ENCODE data around the gene ATL2. TPM values are rescaled to one million over a fixed set of nuclear protein-coding genes. Genes with fewer than 3 reads are reported as not detected.

ATL2 gene
- total RNA-seq, 4 donors from 2014 or later, result 147 to 220 (median 187) TPM

GRCh38 chr2:38315707-38316333 is 61.3 kb downstream of the ATL2 start:
- no peak for DNase-seq (ENCODE audit: low spot score in 2 of 2)

DNA sequence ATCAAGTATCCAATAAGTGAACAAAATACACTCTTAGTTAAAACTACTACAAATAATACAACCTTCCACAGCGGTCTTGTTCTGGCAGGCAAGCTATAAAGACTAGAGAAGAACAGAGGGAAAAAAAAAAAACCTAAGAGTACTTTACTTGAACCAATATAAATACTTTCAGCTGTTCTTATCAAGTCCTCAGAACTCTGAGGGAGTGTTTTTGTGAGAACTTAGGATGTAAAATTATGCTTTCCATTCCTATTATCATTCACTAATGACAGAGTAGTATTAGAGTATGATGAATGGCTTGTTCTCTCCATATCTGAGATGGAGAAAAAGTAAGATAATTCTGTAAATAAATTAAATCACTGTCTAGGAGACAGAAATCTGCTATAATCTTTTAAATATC is 68.3 kb downstream of the ATL2 start:
- DNase-seq (ENCODE audit: low spot score in 2 of 2), result no peak
- no peak for TF ChIP-seq POLR2A (IDR thresholded peaks at IDR 0.05)
- no peak for TF ChIP-seq CTCF (IDR thresholded peaks at IDR 0.05)
- no peak overlapping the region for H3K4me3 ChIP-seq (ENCODE audit: low read depth, poor library complexity, severe bottlenecking)
- 82 to 94% methylated on average over 1 of the region's 1 CpG for WGBS, 2 donors
- intact Hi-C loops (cut with DNase I; ENCODE audit: low total_unique reads), result no loop called here

More at GRCh38 chr2:38315707-38316333, 61.3 kb downstream of the ATL2 start:
- intact Hi-C loops (cut with DNase I; ENCODE audit: low total_unique reads), result no loop called here
- TF ChIP-seq POLR2A (IDR thresholded peaks at IDR 0.05) (no peak), CTCF (IDR thresholded peaks at IDR 0.05) (no peak)
- 52 to 60% methylated on average over 2 of the region's 2 CpGs for WGBS, 2 donors
- no peak overlapping the region for H3K4me3 ChIP-seq (ENCODE audit: low read depth, poor library complexity, severe bottlenecking)

GRCh38 chr2:38301969-38302702 is 74.9 kb downstream of the ATL2 start:
- H3K4me3 ChIP-seq (ENCODE audit: low read depth, poor library complexity, severe bottlenecking), result no peak overlapping the region
- WGBS, 2 donors, result 65 to 74% methylated on average over 3 of the region's 3 CpGs
- intact Hi-C loops (cut with DNase I; ENCODE audit: low total_unique reads), result no loop called here
- no peak for DNase-seq (ENCODE audit: low spot score in 2 of 2)
- no peak for TF ChIP-seq CTCF (IDR thresholded peaks at IDR 0.05)
- no peak for TF ChIP-seq POLR2A (IDR thresholded peaks at IDR 0.05)

DNA sequence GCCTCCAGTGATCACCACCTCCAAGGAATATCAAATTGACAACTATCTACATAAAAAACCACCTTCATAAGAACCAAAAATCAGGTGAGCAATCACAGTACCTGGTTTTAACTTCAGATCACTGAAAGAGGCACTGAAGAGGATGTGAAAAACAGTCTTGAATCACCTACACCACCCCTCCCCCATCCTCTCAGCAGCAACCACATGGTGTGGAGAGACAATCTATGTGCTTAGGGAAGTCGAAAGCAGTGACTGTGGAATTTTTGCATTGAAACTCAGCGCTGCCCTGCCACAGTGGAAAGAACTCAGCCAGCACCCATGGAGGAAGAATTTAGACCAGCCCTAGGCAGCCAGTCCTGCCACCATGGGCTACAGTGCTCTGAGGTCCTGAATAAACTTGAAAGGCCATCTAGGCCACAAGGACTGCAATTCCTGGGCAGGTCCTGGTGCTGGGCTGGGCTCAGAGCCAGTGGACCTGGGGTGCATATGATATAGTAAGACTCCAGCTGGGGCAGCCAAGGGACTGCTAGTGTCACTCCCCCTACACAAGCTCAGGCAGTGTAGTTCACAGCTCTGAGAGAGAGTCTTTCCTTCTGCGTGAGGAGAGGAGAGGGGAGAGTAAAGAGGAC is 75.6 kb downstream of the ATL2 start:
- intact Hi-C loops (cut with DNase I; ENCODE audit: low total_unique reads), result no loop called here
- WGBS, 2 donors, result 76 to 81% methylated on average over 3 of the region's 3 CpGs
- TF ChIP-seq CTCF (IDR thresholded peaks at IDR 0.05) (no peak), POLR2A (IDR thresholded peaks at IDR 0.05) (no peak)
- no peak for DNase-seq (ENCODE audit: low spot score in 2 of 2)
- no peak overlapping the region for H3K4me3 ChIP-seq (ENCODE audit: low read depth, poor library complexity, severe bottlenecking)

GRCh38 chr2:38298539-38298938 is 78.5 kb downstream of the ATL2 start:
- H3K4me3 ChIP-seq (ENCODE audit: low read depth, poor library complexity, severe bottlenecking), result no peak overlapping the region
- TF ChIP-seq POLR2A (IDR thresholded peaks at IDR 0.05) (no peak), CTCF (IDR thresholded peaks at IDR 0.05) (no peak)
- intact Hi-C loops (cut with DNase I; ENCODE audit: low total_unique reads), result no loop called here
- DNase-seq (ENCODE audit: low spot score in 2 of 2), result no peak
- 87 to 93% methylated on average over 2 of the region's 2 CpGs for WGBS, 2 donors
